HepG2 (cell line): ENCODE measurements around the gene NIPSNAP3A. TPM values are rescaled to one million over a fixed set of nuclear protein-coding genes. Genes with fewer than 3 reads are reported as not detected.

Experiments
- ATAC-seq: fragments of 200-7000 bp; cut with Tn5 transposase; 3 replicates; pipeline ENCODE4 v1.9.1; 2020; ENCODE audit warnings: mild to moderate bottlenecking, moderate library complexity
- BruUV-seq: library from RNA; stranded (reverse); fragments of 400-500 nt; replicated peaks from 2 replicates; lab custom pipeline; 2021; lab: Mats Ljungman, UMichigan
- CTCF ChIA-PET: fragments of 300-600 bp; formaldehyde crosslinking; extraction: SDS; loops from one replicate; lab custom pipeline; 2021; ENCODE audit warnings: low total read pairs, inconsistent platforms, low intra/inter-chr PET ratio; lab: Yijun Ruan, JAX
- POLR2A ChIA-PET: fragments of 350-600 bp; sonication (Branson Sonifier 250); formaldehyde crosslinking; loops from one replicate; lab custom pipeline; 2020; ENCODE audit warnings: antibody characterized with exemption, inconsistent platforms; lab: Yijun Ruan, JAX
- DNase-seq: peaks from one replicate; pipeline ENCODE4 v3.0.0-alpha.2; 2015; ENCODE audit warnings: low spot score
- FAIRE-seq: peaks from 3 replicates; lab custom pipeline; 2011; peaks lifted over from hg19 to GRCh38; lab: Jason Lieb, UNC
- H2AFZ ChIP-seq: one replicate; pipeline ENCODE4 v1.6.1; 2011; ENCODE audit warnings: low read length, inconsistent platforms
- H3K27ac ChIP-seq: fragments of 300-600 bp; 3 replicates; pipeline ENCODE4 v1.8.0; 2011; ENCODE audit warnings: mixed run types, mild to moderate bottlenecking, mixed read lengths, low read length, inconsistent platforms; ENCODE audit not compliant: insufficient read depth; ENCODE audit errors: extremely low read length
- H3K27me3 ChIP-seq, 2 experiments: fragments of 200-600 bp in 1 of 2; 2 replicates in 1 of 2; 3 replicates in 1 of 2; pipeline versions ENCODE4 v1.6.0 to v1.8.0; 2011; ENCODE audit warnings: low read length in 2 of 2, mild to moderate bottlenecking in 2 of 2, moderate library complexity in 2 of 2, inconsistent platforms in 1 of 2; ENCODE audit not compliant: insufficient read depth in 2 of 2, control insufficient read depth in 1 of 2
- H3K36me3 ChIP-seq, 2 experiments: fragments of 200-600 bp in 1 of 2; replicated peaks in 1 of 2; 2 replicates in 1 of 2; 3 replicates in 1 of 2; pipeline versions ENCODE4 v1.5.1 to v1.8.0; 2011; ENCODE audit warnings: low read length in 2 of 2, inconsistent platforms in 1 of 2; ENCODE audit not compliant: insufficient read depth in 2 of 2, control insufficient read depth in 1 of 2
- H3K4me1 ChIP-seq: 2 replicates; pipeline ENCODE4 v1.5.1; 2012; ENCODE audit warnings: low read length, inconsistent platforms; ENCODE audit not compliant: insufficient read depth
- H3K4me2 ChIP-seq: 2 replicates; pipeline ENCODE4 v1.6.0; 2011; ENCODE audit warnings: low read depth, low read length, inconsistent platforms
- H3K4me3 ChIP-seq, 3 experiments: fragments of 200-600 bp in 1 of 3; sonication (generic), shearing (Covaris generic) in 1 of 3; replicated peaks in 1 of 3; 2 replicates each; pipeline ENCODE4 v1.5.1; 2011 to 2016; ENCODE audit warnings: low read length in 3 of 3, inconsistent platforms in 2 of 3, low read depth in 2 of 3, mild to moderate bottlenecking in 2 of 3, control low read depth in 1 of 3, mixed read lengths in 1 of 3; ENCODE audit not compliant: insufficient read depth in 1 of 3
- H3K79me2 ChIP-seq: one replicate; pipeline ENCODE4 v1.6.1; 2011; ENCODE audit warnings: low read length, inconsistent platforms; ENCODE audit not compliant: insufficient read depth
- H3K9ac ChIP-seq: 2 replicates; pipeline ENCODE4 v1.6.0; 2011; ENCODE audit warnings: mild to moderate bottlenecking, low read depth, low read length, inconsistent platforms; ENCODE audit not compliant: insufficient read depth
- H3K9me3 ChIP-seq: 2 replicates; pipeline ENCODE4 v1.5.1; 2012; ENCODE audit warnings: mild to moderate bottlenecking, low read length
- H4K20me1 ChIP-seq: 2 replicates; pipeline ENCODE4 v1.6.0; 2011; ENCODE audit warnings: inconsistent platforms, mild to moderate bottlenecking, low read length, moderate library complexity; ENCODE audit not compliant: insufficient read depth
- HNRNPH1 ChIP-seq: fragments of 200-400 bp; formaldehyde crosslinking; optimal IDR thresholded peaks from 2 replicates; pipeline ENCODE3; 2017; ENCODE audit warnings: mild to moderate bottlenecking, low read depth, low read length
- KLF9 ChIP-seq: IDR thresholded peaks from 2 replicates; pipeline ENCODE4 v1.6.1; 2016; ENCODE audit warnings: low read depth
- SIN3B ChIP-seq: fragments of 150-350 bp; IDR thresholded peaks from 2 replicates; pipeline ENCODE4 v1.6.1; 2014; ENCODE audit warnings: low read length
- ZFP90 ChIP-seq: sonication (generic); formaldehyde crosslinking; IDR thresholded peaks from 2 replicates; pipeline ENCODE4 v1.8.0; 2022; ENCODE audit warnings: missing genetic modification reagents, mild to moderate bottlenecking, inconsistent platforms, borderline replicate concordance
- WGBS: methylation state at CpG from one replicate; pipeline ENCODE4 v1.1.6; 2017; ENCODE audit warnings: low lambda C conversion rate; 5-methylcytosine and 5-hydroxymethylcytosine counted together
- in situ Hi-C: cut with HindIII; loops from 2 replicates; pipeline ENCODE4 v1.10.0; 2017; ENCODE audit warnings: low pct_unique_long_range_greater_than_20kb; ENCODE audit not compliant: extremely low pct_ligation_motif_present
- intact Hi-C: fragments of 100-400 bp; cut with micrococcal nuclease; formaldehyde crosslinking; loops from one replicate; pipeline ENCODE4 v1.10.0; 2022; ENCODE audit not compliant: unreplicated experiment
- polyA plus RNA-seq, 8 experiments: library from polyadenylated mRNA; depleted of rRNA in 3 of 8; stranded (reverse) in 7 of 8; unstranded in 1 of 8; fragments of >200 nt; fragmentation: Illumina TruSeq in 4 of 8; extraction: Trizol in 4 of 8; gene quantifications; 2 replicates each; pipeline versions ENCODE4 v1.2.1 to v1.2.3, GENCODE V29; 2011 to 2016; ENCODE audit warnings: low read depth in 4 of 8, missing spikeins in 1 of 8, mixed read lengths in 1 of 8; ENCODE audit not compliant: insufficient read depth in 1 of 8
- total RNA-seq, 5 experiments: library from RNA; depleted of rRNA; stranded (reverse); fragments of >200 nt; fragmentation: Illumina TruSeq; extraction: Trizol; gene quantifications; 2 replicates each; pipeline ENCODE4 v1.2.3, GENCODE V29; 2016; ENCODE audit warnings: low read depth in 1 of 5
- TF ChIP-seq, protein P1 (sequence below): fragments of 450-650 bp; IDR thresholded peaks from 2 replicates; pipeline ENCODE4 v1.6.1; 2017
- TF ChIP-seq, protein P2 (sequence below): sonication (generic); formaldehyde crosslinking; IDR thresholded peaks from 2 replicates; pipeline ENCODE4 v1.9.0; 2021; ENCODE audit warnings: mild to moderate bottlenecking, missing genetic modification reagents
- TF ChIP-seq, protein P3 (sequence below): IDR thresholded peaks from 2 replicates; pipeline ENCODE4 v1.4.0; 2020; ENCODE audit warnings: mild to moderate bottlenecking, missing genetic modification reagents
- TF ChIP-seq, protein P4 (sequence below): sonication (generic); formaldehyde crosslinking; IDR thresholded peaks from 2 replicates; pipeline ENCODE4 v1.5.0; 2020; ENCODE audit warnings: missing genetic modification reagents, mild to moderate bottlenecking, borderline replicate concordance
- TF ChIP-seq, protein P5 (sequence below): sonication (generic); formaldehyde crosslinking; conservative IDR thresholded peaks from 2 replicates; pipeline ENCODE4 v1.8.1; 2023; ENCODE audit warnings: missing genetic modification reagents

NIPSNAP3A gene
- total and polyA plus RNA-seq, 2 of the 13 experiments (the other 11 are each of a cell fraction or from before 2014, with no cell fraction given), result 13.7 to 14.6 TPM

DNA sequence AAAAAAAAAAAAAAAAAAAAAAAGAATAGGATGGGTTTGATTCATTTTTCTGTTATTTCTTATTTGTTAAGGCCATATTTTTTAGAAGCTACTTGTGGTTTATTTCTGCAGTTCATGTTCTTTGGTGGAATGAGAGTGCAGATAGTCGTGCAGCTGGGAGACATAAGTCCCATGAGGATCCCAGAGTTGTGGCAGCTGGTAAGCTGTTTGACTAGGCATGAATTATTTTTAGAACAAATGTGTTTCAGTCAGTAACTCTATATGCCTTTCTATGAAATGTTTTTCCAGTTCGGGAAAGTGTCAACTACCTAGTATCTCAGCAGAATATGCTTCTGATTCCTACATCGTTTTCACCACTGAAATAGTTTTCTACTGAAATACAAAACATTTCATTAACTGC lies 11.5 kb downstream of the NIPSNAP3A start:
- H3K4me1 ChIP-seq, result no peaks in the 10 kb centered on the region
- no peaks in the 10 kb centered on the region for H4K20me1 ChIP-seq
- 96% methylated on average over 3 of the region's 3 CpGs for WGBS
- no peak overlapping the region for H3K4me3 ChIP-seq
- CTCF ChIA-PET, result no interaction called here
- H2AFZ ChIP-seq, result no peak overlapping the region
- FAIRE-seq, result no peak
- H3K27me3 ChIP-seq, result no peaks in the 10 kb centered on the region; a peak in 1 of 5 replicates
- H3K27ac ChIP-seq, result no peak overlapping the region
- ATAC-seq, result no peak
- H3K9me3 ChIP-seq, result no peaks in the 10 kb centered on the region
- H3K9ac ChIP-seq, result no peak overlapping the region
- POLR2A ChIA-PET, result no interaction called here
- no TSS peak for BruUV-seq
- no peak for DNase-seq
- no peaks in the 10 kb centered on the region for H3K79me2 ChIP-seq
- in situ Hi-C loops (no loop called here), intact Hi-C loops (no loop called here)
- H3K4me2 ChIP-seq, result no peak overlapping the region
- H3K36me3 ChIP-seq, result no peaks in the 10 kb centered on the region
- TF ChIP-seq, protein P1, sequence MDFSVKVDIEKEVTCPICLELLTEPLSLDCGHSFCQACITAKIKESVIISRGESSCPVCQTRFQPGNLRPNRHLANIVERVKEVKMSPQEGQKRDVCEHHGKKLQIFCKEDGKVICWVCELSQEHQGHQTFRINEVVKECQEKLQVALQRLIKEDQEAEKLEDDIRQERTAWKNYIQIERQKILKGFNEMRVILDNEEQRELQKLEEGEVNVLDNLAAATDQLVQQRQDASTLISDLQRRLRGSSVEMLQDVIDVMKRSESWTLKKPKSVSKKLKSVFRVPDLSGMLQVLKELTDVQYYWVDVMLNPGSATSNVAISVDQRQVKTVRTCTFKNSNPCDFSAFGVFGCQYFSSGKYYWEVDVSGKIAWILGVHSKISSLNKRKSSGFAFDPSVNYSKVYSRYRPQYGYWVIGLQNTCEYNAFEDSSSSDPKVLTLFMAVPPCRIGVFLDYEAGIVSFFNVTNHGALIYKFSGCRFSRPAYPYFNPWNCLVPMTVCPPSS, result no peak
- no peak for TF ChIP-seq HNRNPH1
- TF ChIP-seq, protein P2, sequence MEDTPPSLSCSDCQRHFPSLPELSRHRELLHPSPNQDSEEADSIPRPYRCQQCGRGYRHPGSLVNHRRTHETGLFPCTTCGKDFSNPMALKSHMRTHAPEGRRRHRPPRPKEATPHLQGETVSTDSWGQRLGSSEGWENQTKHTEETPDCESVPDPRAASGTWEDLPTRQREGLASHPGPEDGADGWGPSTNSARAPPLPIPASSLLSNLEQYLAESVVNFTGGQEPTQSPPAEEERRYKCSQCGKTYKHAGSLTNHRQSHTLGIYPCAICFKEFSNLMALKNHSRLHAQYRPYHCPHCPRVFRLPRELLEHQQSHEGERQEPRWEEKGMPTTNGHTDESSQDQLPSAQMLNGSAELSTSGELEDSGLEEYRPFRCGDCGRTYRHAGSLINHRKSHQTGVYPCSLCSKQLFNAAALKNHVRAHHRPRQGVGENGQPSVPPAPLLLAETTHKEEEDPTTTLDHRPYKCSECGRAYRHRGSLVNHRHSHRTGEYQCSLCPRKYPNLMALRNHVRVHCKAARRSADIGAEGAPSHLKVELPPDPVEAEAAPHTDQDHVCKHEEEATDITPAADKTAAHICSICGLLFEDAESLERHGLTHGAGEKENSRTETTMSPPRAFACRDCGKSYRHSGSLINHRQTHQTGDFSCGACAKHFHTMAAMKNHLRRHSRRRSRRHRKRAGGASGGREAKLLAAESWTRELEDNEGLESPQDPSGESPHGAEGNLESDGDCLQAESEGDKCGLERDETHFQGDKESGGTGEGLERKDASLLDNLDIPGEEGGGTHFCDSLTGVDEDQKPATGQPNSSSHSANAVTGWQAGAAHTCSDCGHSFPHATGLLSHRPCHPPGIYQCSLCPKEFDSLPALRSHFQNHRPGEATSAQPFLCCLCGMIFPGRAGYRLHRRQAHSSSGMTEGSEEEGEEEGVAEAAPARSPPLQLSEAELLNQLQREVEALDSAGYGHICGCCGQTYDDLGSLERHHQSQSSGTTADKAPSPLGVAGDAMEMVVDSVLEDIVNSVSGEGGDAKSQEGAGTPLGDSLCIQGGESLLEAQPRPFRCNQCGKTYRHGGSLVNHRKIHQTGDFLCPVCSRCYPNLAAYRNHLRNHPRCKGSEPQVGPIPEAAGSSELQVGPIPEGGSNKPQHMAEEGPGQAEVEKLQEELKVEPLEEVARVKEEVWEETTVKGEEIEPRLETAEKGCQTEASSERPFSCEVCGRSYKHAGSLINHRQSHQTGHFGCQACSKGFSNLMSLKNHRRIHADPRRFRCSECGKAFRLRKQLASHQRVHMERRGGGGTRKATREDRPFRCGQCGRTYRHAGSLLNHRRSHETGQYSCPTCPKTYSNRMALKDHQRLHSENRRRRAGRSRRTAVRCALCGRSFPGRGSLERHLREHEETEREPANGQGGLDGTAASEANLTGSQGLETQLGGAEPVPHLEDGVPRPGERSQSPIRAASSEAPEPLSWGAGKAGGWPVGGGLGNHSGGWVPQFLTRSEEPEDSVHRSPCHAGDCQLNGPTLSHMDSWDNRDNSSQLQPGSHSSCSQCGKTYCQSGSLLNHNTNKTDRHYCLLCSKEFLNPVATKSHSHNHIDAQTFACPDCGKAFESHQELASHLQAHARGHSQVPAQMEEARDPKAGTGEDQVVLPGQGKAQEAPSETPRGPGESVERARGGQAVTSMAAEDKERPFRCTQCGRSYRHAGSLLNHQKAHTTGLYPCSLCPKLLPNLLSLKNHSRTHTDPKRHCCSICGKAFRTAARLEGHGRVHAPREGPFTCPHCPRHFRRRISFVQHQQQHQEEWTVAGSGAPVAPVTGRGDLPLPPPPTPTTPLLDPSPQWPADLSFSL (CRISPR knock-in tag), result no peak
- TF ChIP-seq, protein P3, sequence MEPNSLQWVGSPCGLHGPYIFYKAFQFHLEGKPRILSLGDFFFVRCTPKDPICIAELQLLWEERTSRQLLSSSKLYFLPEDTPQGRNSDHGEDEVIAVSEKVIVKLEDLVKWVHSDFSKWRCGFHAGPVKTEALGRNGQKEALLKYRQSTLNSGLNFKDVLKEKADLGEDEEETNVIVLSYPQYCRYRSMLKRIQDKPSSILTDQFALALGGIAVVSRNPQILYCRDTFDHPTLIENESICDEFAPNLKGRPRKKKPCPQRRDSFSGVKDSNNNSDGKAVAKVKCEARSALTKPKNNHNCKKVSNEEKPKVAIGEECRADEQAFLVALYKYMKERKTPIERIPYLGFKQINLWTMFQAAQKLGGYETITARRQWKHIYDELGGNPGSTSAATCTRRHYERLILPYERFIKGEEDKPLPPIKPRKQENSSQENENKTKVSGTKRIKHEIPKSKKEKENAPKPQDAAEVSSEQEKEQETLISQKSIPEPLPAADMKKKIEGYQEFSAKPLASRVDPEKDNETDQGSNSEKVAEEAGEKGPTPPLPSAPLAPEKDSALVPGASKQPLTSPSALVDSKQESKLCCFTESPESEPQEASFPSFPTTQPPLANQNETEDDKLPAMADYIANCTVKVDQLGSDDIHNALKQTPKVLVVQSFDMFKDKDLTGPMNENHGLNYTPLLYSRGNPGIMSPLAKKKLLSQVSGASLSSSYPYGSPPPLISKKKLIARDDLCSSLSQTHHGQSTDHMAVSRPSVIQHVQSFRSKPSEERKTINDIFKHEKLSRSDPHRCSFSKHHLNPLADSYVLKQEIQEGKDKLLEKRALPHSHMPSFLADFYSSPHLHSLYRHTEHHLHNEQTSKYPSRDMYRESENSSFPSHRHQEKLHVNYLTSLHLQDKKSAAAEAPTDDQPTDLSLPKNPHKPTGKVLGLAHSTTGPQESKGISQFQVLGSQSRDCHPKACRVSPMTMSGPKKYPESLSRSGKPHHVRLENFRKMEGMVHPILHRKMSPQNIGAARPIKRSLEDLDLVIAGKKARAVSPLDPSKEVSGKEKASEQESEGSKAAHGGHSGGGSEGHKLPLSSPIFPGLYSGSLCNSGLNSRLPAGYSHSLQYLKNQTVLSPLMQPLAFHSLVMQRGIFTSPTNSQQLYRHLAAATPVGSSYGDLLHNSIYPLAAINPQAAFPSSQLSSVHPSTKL (CRISPR knock-in tag), result no peak
- no peak for TF ChIP-seq SIN3B
- no peak for TF ChIP-seq ZFP90
- TF ChIP-seq, protein P4, sequence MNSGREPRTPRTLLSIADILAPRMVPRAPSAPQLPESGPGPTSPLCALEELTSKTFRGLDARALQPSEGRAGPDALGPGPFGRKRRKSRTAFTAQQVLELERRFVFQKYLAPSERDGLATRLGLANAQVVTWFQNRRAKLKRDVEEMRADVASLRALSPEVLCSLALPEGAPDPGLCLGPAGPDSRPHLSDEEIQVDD (CRISPR knock-in tag), result no peak
- TF ChIP-seq, protein P5, sequence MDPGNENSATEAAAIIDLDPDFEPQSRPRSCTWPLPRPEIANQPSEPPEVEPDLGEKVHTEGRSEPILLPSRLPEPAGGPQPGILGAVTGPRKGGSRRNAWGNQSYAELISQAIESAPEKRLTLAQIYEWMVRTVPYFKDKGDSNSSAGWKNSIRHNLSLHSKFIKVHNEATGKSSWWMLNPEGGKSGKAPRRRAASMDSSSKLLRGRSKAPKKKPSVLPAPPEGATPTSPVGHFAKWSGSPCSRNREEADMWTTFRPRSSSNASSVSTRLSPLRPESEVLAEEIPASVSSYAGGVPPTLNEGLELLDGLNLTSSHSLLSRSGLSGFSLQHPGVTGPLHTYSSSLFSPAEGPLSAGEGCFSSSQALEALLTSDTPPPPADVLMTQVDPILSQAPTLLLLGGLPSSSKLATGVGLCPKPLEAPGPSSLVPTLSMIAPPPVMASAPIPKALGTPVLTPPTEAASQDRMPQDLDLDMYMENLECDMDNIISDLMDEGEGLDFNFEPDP, result no peak
- TF ChIP-seq KLF9, result no peak
